Esophagus squamous epithelium (tissue), 5 donors: ENCODE results near the gene ZNF185. TPM values are rescaled to one million over a fixed set of nuclear protein-coding genes. Genes with fewer than 3 reads are reported as not detected.

ENCODE experiments used
- DNase-seq: peaks from one replicate; lab custom pipeline; 2025; lab: John Stamatoyannopoulos, UW
- H3K27ac ChIP-seq, 4 donors: fragments of 200-600 bp; sonication (generic); one replicate each; pipeline ENCODE4 v1.5.1; 2016 to 2019; ENCODE audit warnings: mild to moderate bottlenecking in 1 of 4
- H3K27me3 ChIP-seq, 4 donors: fragments of 200-600 bp; sonication (generic); 1 replicate in 3 of 4; 2 replicates in 1 of 4; pipeline versions ENCODE4 v1.5.1 to v1.6.0; 2017 to 2021; ENCODE audit warnings: antibody characterized with exemption in 1 of 4
- H3K36me3 ChIP-seq, 3 donors: fragments of 200-600 bp; sonication (generic); one replicate each; pipeline ENCODE4 v1.5.1; 2016 to 2019
- H3K4me1 ChIP-seq, 3 donors: fragments of 200-600 bp; sonication (generic); one replicate each; pipeline ENCODE4 v1.5.1; 2017 to 2019
- H3K4me3 ChIP-seq, 4 donors: fragments of 200-600 bp; sonication (generic); 1 replicate in 3 of 4; 2 replicates in 1 of 4; pipeline ENCODE4 v1.5.1; 2016 to 2019; ENCODE audit warnings: mild to moderate bottlenecking in 2 of 4, moderate library complexity in 1 of 4
- H3K9me3 ChIP-seq, 3 donors: fragments of 200-600 bp; sonication (generic); one replicate each; pipeline ENCODE4 v1.5.1; 2016 to 2019
- POLR2A ChIP-seq, 4 donors: fragments of 450-650 bp; IDR thresholded peaks; one replicate each; pipeline ENCODE4 v1.6.1; 2017; ENCODE audit warnings: antibody characterized with exemption in 4 of 4, mild to moderate bottlenecking in 4 of 4, moderate library complexity in 3 of 4
- WGBS, 2 donors: methylation state at CpG; one replicate each; pipeline ENCODE4 v1.1.5; 2018; 5-methylcytosine and 5-hydroxymethylcytosine counted together
- intact Hi-C: fragments of 100-400 bp; cut with DNase I; formaldehyde crosslinking; loops from one replicate; pipeline ENCODE4 v1.15.0; 2022
- total RNA-seq, 4 donors: library from RNA; depleted of rRNA; stranded (reverse); fragments of >200 nt; gene quantifications; one replicate each; pipeline ENCODE4 v1.1.0, GENCODE V29; 2016
- TF ChIP-seq, protein P1 (sequence below), 6 experiments: fragments of 450-650 bp in 4 of 6; fragments of 200-600 bp in 2 of 6; sonication (generic) in 2 of 6; IDR thresholded peaks; one replicate each; pipeline ENCODE4 v1.5.1; 2016 to 2019; ENCODE audit warnings: antibody characterized with exemption in 6 of 6, mild to moderate bottlenecking in 4 of 6, moderate library complexity in 4 of 6
- donor health status: DM: yes; HTN: yes; CAD: no.

The ZNF185 gene
- total RNA-seq, 4 donors from 2014 or later, result 205 to 470 (median 259) TPM

DNA sequence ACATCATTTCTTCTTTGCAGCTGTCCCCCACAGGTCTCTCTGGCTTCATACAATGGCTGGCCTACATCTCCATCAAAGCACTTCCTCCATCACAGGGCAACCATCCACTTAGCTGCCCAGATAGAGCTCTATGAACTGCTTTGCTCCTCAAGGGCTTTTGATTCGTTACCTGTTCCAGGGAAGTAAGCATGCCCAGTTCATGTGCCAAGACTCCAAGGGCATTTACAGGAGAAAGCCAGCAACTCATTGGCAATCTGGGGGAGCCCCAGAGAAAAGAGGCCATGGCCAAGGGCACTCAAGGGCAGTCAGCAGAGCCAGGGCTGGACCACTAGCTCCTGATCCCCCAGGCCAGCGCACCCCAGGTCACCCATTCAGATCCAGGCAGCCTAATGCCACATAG lies 24.5 kb upstream of the ZNF185 start:
- WGBS, 2 donors, result 100% methylated on average over 1 of the region's 2 CpGs; no CpG with 5 or more reads in 1 of the 2 donors

DNA sequence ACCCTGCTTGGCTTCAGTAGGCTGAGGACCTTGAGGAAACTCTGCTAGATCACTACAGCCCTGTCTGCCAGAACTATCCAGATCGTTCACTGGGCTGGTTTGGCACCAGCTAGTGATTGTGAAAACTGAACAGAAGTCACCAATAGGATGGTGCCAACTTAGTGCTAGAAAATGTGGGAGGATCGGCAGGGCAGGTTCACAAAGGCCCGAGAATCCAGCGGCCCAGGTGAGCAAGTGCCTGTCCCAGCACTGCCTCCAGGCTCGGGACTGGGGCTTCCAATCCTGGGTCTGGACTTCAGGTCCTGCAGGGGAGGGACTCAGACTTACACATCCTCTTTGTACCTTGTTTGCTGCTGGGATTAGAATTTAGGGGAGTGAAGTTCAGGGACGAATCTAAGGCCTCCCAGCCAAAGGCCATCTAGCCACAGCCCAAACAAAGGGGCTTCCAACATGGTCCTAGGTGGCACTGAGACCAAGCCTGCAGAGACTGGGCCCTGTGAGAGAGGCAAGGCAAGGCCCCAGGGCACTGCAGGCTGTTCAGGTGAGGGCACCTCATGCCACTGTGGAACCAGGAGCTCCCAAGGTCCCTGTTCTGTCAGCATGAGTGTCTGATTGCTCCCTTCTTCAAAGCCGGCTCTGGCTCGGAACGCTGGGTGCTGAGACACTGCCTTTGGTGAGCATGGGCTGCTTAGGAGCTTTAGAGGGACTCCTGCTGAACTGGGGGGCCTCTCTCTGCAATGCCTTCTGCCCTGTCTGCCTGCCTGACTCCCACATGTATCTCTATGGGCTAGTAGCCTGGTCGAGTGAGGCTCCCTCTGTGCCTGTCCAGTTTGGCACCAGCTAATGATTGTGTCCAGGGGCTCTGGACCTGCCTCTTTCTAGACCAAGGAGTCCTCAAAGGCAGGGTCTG lies 20.7 kb upstream of the ZNF185 start:
- TF ChIP-seq, protein P1, sequence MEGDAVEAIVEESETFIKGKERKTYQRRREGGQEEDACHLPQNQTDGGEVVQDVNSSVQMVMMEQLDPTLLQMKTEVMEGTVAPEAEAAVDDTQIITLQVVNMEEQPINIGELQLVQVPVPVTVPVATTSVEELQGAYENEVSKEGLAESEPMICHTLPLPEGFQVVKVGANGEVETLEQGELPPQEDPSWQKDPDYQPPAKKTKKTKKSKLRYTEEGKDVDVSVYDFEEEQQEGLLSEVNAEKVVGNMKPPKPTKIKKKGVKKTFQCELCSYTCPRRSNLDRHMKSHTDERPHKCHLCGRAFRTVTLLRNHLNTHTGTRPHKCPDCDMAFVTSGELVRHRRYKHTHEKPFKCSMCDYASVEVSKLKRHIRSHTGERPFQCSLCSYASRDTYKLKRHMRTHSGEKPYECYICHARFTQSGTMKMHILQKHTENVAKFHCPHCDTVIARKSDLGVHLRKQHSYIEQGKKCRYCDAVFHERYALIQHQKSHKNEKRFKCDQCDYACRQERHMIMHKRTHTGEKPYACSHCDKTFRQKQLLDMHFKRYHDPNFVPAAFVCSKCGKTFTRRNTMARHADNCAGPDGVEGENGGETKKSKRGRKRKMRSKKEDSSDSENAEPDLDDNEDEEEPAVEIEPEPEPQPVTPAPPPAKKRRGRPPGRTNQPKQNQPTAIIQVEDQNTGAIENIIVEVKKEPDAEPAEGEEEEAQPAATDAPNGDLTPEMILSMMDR (IDR thresholded peaks at IDR 0.05), result no peak
- TF ChIP-seq POLR2A (IDR thresholded peaks at IDR 0.05), result peak in 1 of 4 donors; percentile 7
- no peaks in the 10 kb centered on the region for H3K36me3 ChIP-seq
- no peak for DNase-seq
- H3K9me3 ChIP-seq, result no peaks in the 10 kb centered on the region
- WGBS, 2 donors, result 51% methylated on average over 5 of the region's 10 CpGs; no CpG with 5 or more reads in 1 of the 2 donors
- intact Hi-C loops, result loop anchor here (10.0 kb wide), 1 partner anchor 58 kb away; no protein-coding TSS in a partner anchor
- H3K4me1 ChIP-seq, result peaks cover 0 to 33% (median 7%) of the 10 kb centered on the region in 3 donors
- H3K27ac ChIP-seq, result peak overlapping the region; percentile 49 to 79 (median 68)
- no peak overlapping the region for H3K4me3 ChIP-seq
- no peaks in the 10 kb centered on the region for H3K27me3 ChIP-seq

More for the DNA sequence above, 24.5 kb upstream of the ZNF185 start:
- Histone ChIP-seq H3K4me1 (peaks cover 0 to 22% (median 7%) of the 10 kb centered on the region in 3 donors), H3K9me3 (no peaks in the 10 kb centered on the region), H3K27ac (no peak overlapping the region), H3K36me3 (peaks cover 0 to 31% (median 0%) of the 10 kb centered on the region in 3 donors), H3K4me3 (no peak overlapping the region), H3K27me3 (no peaks in the 10 kb centered on the region)
- DNase-seq, result no peak
- no peak for TF ChIP-seq POLR2A (IDR thresholded peaks at IDR 0.05)
- TF ChIP-seq, protein P1 (IDR thresholded peaks at IDR 0.05), result no peak
- intact Hi-C loops, result loop anchor here (10.0 kb wide), 1 partner anchor 61 kb away; no protein-coding TSS in a partner anchor

DNA sequence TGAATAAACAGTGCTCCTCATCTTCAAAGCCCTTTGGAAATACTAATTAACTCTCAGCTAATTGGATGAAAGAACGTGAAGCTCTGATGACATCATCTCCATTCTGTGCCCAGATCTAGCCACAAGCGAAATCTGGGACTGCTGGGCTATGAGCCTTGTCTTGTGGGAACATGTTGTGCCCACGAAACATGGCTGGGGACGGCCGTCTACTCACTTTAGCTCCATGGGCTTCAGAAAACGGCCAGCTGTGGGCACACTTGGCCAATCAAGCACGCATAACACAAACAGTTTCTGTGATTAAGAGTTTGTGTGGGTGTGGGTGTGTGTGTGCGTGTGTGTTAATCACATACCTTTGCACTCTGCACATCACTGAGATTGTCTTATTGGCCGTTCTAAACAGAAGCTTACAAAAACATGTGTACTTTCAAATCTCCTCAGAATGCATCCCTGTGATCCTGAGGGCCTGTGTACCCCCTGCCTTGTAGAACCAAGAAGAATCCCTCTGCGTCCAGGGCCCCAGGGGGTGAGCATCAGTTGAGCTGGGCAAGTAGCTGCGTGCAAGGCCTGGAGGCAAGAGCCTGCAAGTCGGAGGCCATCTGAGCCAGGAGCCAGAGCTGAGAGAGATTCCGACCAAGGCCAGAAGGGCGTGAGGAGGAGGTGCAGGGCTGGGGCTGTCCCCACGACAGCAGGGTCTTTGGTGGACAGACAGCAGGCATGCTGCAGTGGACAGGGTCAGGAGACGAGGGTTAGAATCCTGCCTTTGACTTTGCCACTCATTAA lies 18.7 kb upstream of the ZNF185 start:
- Histone ChIP-seq H3K27me3 (no peaks in the 10 kb centered on the region), H3K9me3 (no peaks in the 10 kb centered on the region), H3K27ac (peak overlapping the region; percentile 67 to 79 (median 68)), H3K4me1 (peaks cover 0 to 33% (median 7%) of the 10 kb centered on the region in 3 donors), H3K4me3 (no peak overlapping the region), H3K36me3 (no peaks in the 10 kb centered on the region)
- no peak for DNase-seq
- 49 to 92% methylated on average over 2 to 16 of the region's 16 CpGs for WGBS, 2 donors
- TF ChIP-seq, protein P1 (IDR thresholded peaks at IDR 0.05), result no peak
- TF ChIP-seq POLR2A (IDR thresholded peaks at IDR 0.05), result no peak
- intact Hi-C loops, result loop anchor here (10.0 kb wide), 1 partner anchor 56 kb away; no protein-coding TSS in a partner anchor

DNA sequence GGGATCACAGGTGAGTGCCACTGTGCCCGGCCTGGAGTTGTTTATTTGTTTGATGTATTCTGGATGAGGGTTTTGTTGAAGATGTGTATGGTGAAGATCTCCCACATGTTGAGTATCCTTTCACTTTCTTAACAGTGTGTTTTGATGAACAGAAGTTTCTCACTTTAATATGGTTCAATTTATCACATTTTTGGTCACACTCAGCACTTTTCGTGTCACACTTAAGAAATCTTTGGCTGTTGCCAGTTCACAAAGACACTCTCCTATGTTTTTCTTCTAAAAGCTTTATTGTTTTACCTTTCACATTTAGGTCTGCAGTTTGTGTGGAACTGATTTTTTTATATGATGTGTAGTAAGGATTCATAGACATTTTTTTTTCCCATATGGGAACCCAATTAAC lies 16.6 kb upstream of the ZNF185 start:
- Histone ChIP-seq H3K4me3 (no peak overlapping the region), H3K36me3 (no peaks in the 10 kb centered on the region), H3K9me3 (no peaks in the 10 kb centered on the region), H3K27ac (no peak overlapping the region), H3K4me1 (peaks cover 0 to 35% (median 7%) of the 10 kb centered on the region in 3 donors), H3K27me3 (no peaks in the 10 kb centered on the region)
- intact Hi-C loops, result no loop called here
- no peak for DNase-seq
- 77 to 95% methylated on average over 2 of the region's 2 CpGs for WGBS, 2 donors
- no peak for TF ChIP-seq POLR2A (IDR thresholded peaks at IDR 0.05)
- TF ChIP-seq, protein P1 (IDR thresholded peaks at IDR 0.05), result no peak
